NAMALWA (cell line): ENCODE results near the gene QPCTL.
"Not testable (repeated sequence)": the region's sequence is repeated elsewhere in the genome, so short reads cannot be mapped to it uniquely, and the experiment has no call there.

Experiments
- DNase-seq: peaks from one replicate; pipeline ENCODE4 v3.0.0-alpha.2; 2015; ENCODE audit warnings: low spot score

QPCTL gene

GRCh38 chr19:45717131-45717982, 24.9 kb downstream of the QPCTL start:
- peak; percentile 99 for DNase-seq

- DNase-seq, result no peak
Measured at GRCh38 chr19:45717983-45718650, 25.7 kb downstream of the QPCTL start.

- not testable (repeated sequence) for DNase-seq
Measured at GRCh38 chr19:45720065-45720464, 27.6 kb downstream of the QPCTL start.

- DNase-seq, result not testable (repeated sequence)
Measured at GRCh38 chr19:45728683-45729082, 36.2 kb downstream of the QPCTL start.

GRCh38 chr19:45729800-45730290, 37.4 kb downstream of the QPCTL start:
- DNase-seq, result no peak

GRCh38 chr19:45730368-45731288, 38.2 kb downstream of the QPCTL start, which contains the start of gene FBXO46:
FBXO46 (minus strand) TSS chr19:45730896; CDS start chr19:45713495, 17,401 bp downstream.
- peak; percentile 99 for DNase-seq

- DNase-seq, result no peak
Measured at GRCh38 chr19:45733160-45733810, 40.8 kb downstream of the QPCTL start, which contains the start of gene MEIOSIN. MEIOSIN (plus strand) TSS chr19:45733439; CDS start chr19:45735377, 1,938 bp downstream.

GRCh38 chr19:45739498-45740439, 47.3 kb downstream of the QPCTL start:
- peak; percentile 60 for DNase-seq

- DNase-seq, result no peak
Measured at GRCh38 chr19:45742969-45743368, 50.5 kb downstream of the QPCTL start.

- DNase-seq, result no peak
Measured at GRCh38 chr19:45745606-45746005, 53.1 kb downstream of the QPCTL start.

- DNase-seq, result no peak
Measured at GRCh38 chr19:45746866-45747265, 54.4 kb downstream of the QPCTL start.

- DNase-seq, result no peak
Measured at GRCh38 chr19:45747513-45747912, 55.0 kb downstream of the QPCTL start.

- not testable (repeated sequence) for DNase-seq
Measured at GRCh38 chr19:45751483-45751882, 59.0 kb downstream of the QPCTL start.

GRCh38 chr19:45752639-45753038, 60.2 kb downstream of the QPCTL start:
- no peak for DNase-seq

- peak; percentile 41 for DNase-seq
Measured at GRCh38 chr19:45753548-45753947, 61.1 kb downstream of the QPCTL start.
